ENCODE measurements around the gene MYO5A.
"Not testable (repeated sequence)": the region's sequence is repeated elsewhere in the genome, so short reads cannot be mapped to it uniquely, and the experiment has no call there.

Gene MYO5A

GRCh38 chr15:52441841-52442240 lies 86.8 kb downstream of the MYO5A start:
- TF ChIP-seq, protein P1, sequence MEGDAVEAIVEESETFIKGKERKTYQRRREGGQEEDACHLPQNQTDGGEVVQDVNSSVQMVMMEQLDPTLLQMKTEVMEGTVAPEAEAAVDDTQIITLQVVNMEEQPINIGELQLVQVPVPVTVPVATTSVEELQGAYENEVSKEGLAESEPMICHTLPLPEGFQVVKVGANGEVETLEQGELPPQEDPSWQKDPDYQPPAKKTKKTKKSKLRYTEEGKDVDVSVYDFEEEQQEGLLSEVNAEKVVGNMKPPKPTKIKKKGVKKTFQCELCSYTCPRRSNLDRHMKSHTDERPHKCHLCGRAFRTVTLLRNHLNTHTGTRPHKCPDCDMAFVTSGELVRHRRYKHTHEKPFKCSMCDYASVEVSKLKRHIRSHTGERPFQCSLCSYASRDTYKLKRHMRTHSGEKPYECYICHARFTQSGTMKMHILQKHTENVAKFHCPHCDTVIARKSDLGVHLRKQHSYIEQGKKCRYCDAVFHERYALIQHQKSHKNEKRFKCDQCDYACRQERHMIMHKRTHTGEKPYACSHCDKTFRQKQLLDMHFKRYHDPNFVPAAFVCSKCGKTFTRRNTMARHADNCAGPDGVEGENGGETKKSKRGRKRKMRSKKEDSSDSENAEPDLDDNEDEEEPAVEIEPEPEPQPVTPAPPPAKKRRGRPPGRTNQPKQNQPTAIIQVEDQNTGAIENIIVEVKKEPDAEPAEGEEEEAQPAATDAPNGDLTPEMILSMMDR (IDR thresholded peaks at IDR 0.05; ENCODE audit: low read depth, low read length, missing control alignments) = no peak
- no peak for DNase-seq (ENCODE audit: extremely low read depth, low read depth)

DNA sequence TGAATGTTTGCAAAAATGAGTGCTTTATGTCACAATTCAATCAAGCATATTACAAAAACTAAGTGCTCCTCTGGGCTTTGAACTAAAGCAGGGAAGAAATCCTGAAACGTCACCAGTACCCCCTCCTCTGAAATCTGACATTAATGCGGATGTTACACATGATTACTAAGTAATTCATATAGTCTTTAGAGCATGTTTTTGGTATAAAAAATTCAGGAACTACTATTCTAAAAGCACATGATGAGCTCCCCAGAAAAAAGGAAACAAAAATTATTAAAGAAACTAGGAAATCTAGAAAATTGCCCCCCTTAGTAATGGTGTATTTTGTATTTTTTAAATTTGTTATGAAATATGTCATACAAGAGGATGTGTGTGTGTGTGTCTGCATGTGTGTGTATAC lies 87.7 kb downstream of the MYO5A start:
- no peak overlapping the region for H3K4me3 ChIP-seq (replicated peaks; ENCODE audit: low read depth, low read length)
- TF ChIP-seq, protein P1 (IDR thresholded peaks at IDR 0.05; ENCODE audit: low read depth, low read length, missing control alignments) = no peak
- no peak for DNase-seq (ENCODE audit: extremely low read depth, low read depth)

More at GRCh38 chr15:52441841-52442240, 86.8 kb downstream of the MYO5A start:
- H3K4me3 ChIP-seq (replicated peaks; ENCODE audit: low read depth, low read length) = no peak overlapping the region

GRCh38 chr15:52440414-52440813 lies 88.3 kb downstream of the MYO5A start:
- TF ChIP-seq, protein P1 (IDR thresholded peaks at IDR 0.05; ENCODE audit: low read depth, low read length, missing control alignments) = no peak
- DNase-seq (ENCODE audit: extremely low read depth, low read depth) = no peak
- H3K4me3 ChIP-seq (replicated peaks; ENCODE audit: low read depth, low read length) = no peak overlapping the region

- TF ChIP-seq, protein P1 (IDR thresholded peaks at IDR 0.05; ENCODE audit: low read depth, low read length, missing control alignments) = no peak
- DNase-seq (ENCODE audit: extremely low read depth, low read depth) = no peak
- H3K4me3 ChIP-seq (replicated peaks; ENCODE audit: low read depth, low read length) = no peak overlapping the region
Observed at GRCh38 chr15:52439470-52439869, 89.2 kb downstream of the MYO5A start.

GRCh38 chr15:52439042-52439441 lies 89.6 kb downstream of the MYO5A start:
- not testable (repeated sequence) for DNase-seq (ENCODE audit: extremely low read depth, low read depth); H3K4me3 ChIP-seq (replicated peaks; ENCODE audit: low read depth, low read length)

GRCh38 chr15:52438047-52438446 lies 90.6 kb downstream of the MYO5A start:
- DNase-seq (ENCODE audit: extremely low read depth, low read depth) = no peak
- no peak overlapping the region for H3K4me3 ChIP-seq (replicated peaks; ENCODE audit: low read depth, low read length)
- TF ChIP-seq, protein P1 (IDR thresholded peaks at IDR 0.05; ENCODE audit: low read depth, low read length, missing control alignments) = no peak

DNA sequence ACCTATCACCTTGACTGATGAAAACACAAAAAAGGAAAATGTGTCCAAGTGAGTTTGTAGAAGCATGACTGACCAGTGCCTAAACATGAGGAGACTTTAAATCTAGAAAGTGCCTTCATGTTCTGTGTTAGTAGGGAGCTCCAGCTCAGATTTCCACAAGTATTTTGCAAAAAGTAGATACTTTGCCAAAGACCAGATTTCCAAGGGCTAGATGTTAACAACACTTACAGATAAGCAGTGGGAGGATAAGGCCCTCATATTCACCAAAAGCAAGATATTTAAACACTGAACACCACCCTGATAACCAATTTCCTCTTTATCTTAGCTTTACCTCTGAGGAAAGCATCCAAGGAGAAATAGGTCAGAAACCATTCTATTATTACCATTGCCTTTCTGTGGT lies 91.0 kb downstream of the MYO5A start:
- DNase-seq (ENCODE audit: extremely low read depth, low read depth) = no peak
- TF ChIP-seq, protein P1 (IDR thresholded peaks at IDR 0.05; ENCODE audit: low read depth, low read length, missing control alignments) = no peak
- H3K4me3 ChIP-seq (replicated peaks; ENCODE audit: low read depth, low read length) = no peak overlapping the region
